Activated effector memory CD4-positive, alpha-beta T cell treated with Interleukin-2 at 50 U/mL for 16 hours (primary cell): ENCODE data around the gene FOXL2.

Source experiments
- DNase-seq: peaks from one replicate; pipeline ENCODE4 v3.0.0-alpha.2; 2020

The FOXL2 gene

GRCh38 chr3:138946663-138947494 is at the start of gene FOXL2, which contains the start of gene FOXL2NB:
Gene FOXL2, minus strand, starts transcription at chr3:138947137. Its CDS starts 415 bp downstream, at chr3:138946722.
Gene FOXL2NB, plus strand, starts transcription at chr3:138947217. Its CDS starts 148 bp downstream, at chr3:138947365.
- DNase-seq: no peak

- no peak for DNase-seq
These were observed 48.8 kb upstream of the FOXL2 start for GRCh38 chr3:138995706-138996105.

GRCh38 chr3:138987181-138987580 is 40.2 kb upstream of the FOXL2 start:
- DNase-seq: no peak

GRCh38 chr3:138985932-138986331 is 39.0 kb upstream of the FOXL2 start:
- DNase-seq: no peak

GRCh38 chr3:138984816-138985215 is 37.9 kb upstream of the FOXL2 start:
- no peak for DNase-seq

GRCh38 chr3:138976047-138976446 is 29.1 kb upstream of the FOXL2 start:
- DNase-seq: no peak

GRCh38 chr3:138975351-138975750 is 28.4 kb upstream of the FOXL2 start:
- DNase-seq: no peak

- no peak for DNase-seq
These were observed 27.5 kb upstream of the FOXL2 start for GRCh38 chr3:138974462-138974861.

- DNase-seq: no peak
These were observed 26.0 kb upstream of the FOXL2 start for GRCh38 chr3:138972941-138973340.

- no peak for DNase-seq
These were observed 24.9 kb upstream of the FOXL2 start for GRCh38 chr3:138971766-138972320.

GRCh38 chr3:138964923-138965322 is 18.0 kb upstream of the FOXL2 start:
- no peak for DNase-seq

- no peak for DNase-seq
These were observed 17.3 kb upstream of the FOXL2 start for GRCh38 chr3:138964264-138964663.

- DNase-seq: no peak
These were observed 16.1 kb upstream of the FOXL2 start for GRCh38 chr3:138962854-138963560.

- no peak for DNase-seq
These were observed 13.5 kb upstream of the FOXL2 start for GRCh38 chr3:138960417-138960852.

- DNase-seq: no peak
These were observed 3.8 kb upstream of the FOXL2 start for GRCh38 chr3:138950701-138951100.

- DNase-seq: no peak
These were observed 3.2 kb upstream of the FOXL2 start for GRCh38 chr3:138950006-138950644.

GRCh38 chr3:138949445-138950005 is 2.6 kb upstream of the FOXL2 start:
- no peak for DNase-seq

- DNase-seq: no peak
These were observed 2.1 kb upstream of the FOXL2 start for GRCh38 chr3:138949002-138949418.

- no peak for DNase-seq
These were observed 1.5 kb upstream of the FOXL2 start for GRCh38 chr3:138948371-138949001.

- DNase-seq: no peak
These were observed 671 bp upstream of the FOXL2 start for GRCh38 chr3:138947495-138948121.

- no peak for DNase-seq
These were observed 951 bp downstream of the FOXL2 start for GRCh38 chr3:138945709-138946662.
